Gastroesophageal sphincter (tissue), 3 donors: ENCODE data around the gene CIB4.

Experiments
- CTCF ChIP-seq, 4 experiments: fragments of 200-600 bp in 2 of 4; fragments of 450-650 bp in 2 of 4; sonication (generic) in 1 of 4; IDR thresholded peaks; one replicate each; pipeline ENCODE4 v1.5.1; 2017 to 2019; ENCODE audit warnings: antibody characterized with exemption in 4 of 4, mild to moderate bottlenecking in 2 of 4, moderate library complexity in 2 of 4
- EP300 ChIP-seq: sonication (generic); formaldehyde crosslinking; IDR thresholded peaks from one replicate; pipeline ENCODE4 v1.6.1; 2017; ENCODE audit warnings: antibody characterized with exemption, mild to moderate bottlenecking
- POLR2AphosphoS5 ChIP-seq: sonication (generic); formaldehyde crosslinking; IDR thresholded peaks from one replicate; pipeline ENCODE4 v1.6.1; 2017; ENCODE audit warnings: antibody characterized with exemption

DNA sequence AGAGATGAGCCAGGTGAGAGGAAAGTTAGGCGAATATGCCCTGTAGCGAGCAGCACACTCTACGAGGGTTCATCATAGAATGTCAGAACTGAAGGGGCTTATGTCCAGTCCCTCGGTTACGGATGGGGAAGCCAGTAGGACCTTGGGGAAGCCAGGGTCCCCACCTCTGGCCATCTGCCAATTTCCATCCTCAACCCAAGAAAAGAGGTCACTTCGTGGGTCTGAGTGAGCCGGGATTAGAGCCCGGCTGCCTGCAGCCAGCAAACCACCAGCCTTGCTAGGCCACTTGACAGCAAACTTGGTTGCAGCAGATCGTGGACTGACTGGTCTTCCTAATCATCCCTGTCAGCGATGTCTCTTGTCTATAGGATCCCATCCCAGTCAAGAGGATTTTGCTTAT lies 11.4 kb downstream of the CIB4 start:
- no peak for TF ChIP-seq CTCF (IDR thresholded peaks at IDR 0.05)
- no peak for TF ChIP-seq POLR2AphosphoS5
- no peak for TF ChIP-seq EP300
